HG02970 (cell line): ENCODE results near the gene TRPT1.

Source experiments
- ATAC-seq: cut with Tn5 transposase; IDR thresholded peaks from one replicate; pipeline ENCODE4 v1.9.1; 2021; ENCODE audit warnings: mild to moderate bottlenecking, moderate library complexity, moderate number of reproducible peaks; ENCODE audit not compliant: unreplicated experiment, low FRiP score

Gene TRPT1

GRCh38 chr11:64259533-64260067 lies 33.6 kb upstream of the TRPT1 start:
- no peak for ATAC-seq

DNA sequence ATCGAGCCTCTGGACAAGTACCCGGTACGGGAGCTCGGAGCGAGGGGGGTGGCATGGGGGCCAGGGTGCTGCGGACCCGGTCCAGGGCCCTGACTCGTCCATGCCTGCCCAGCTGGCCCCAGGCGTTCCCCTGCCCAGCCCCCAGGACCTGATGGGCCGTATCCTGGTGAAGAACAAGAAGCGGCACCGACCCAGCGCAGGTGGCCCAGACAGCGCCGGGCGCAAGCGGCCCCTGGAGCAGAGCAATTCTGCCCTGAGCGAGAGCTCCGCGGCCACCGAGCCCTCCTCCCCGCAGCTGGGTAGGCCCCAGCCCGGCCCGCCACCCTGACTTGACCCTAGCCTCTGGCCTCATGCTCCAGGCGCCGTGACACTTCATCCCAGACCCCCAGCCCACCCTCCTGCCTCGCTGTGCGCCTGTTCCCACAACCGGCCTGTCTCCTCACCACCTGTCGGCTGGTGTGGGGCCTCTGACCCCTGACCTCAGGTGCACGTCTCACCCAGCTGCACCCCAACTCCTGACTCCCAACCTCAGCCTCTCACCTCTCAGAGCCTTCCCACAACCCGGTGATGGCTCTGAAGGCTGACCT lies 33.1 kb upstream of the TRPT1 start:
- no peak for ATAC-seq

DNA sequence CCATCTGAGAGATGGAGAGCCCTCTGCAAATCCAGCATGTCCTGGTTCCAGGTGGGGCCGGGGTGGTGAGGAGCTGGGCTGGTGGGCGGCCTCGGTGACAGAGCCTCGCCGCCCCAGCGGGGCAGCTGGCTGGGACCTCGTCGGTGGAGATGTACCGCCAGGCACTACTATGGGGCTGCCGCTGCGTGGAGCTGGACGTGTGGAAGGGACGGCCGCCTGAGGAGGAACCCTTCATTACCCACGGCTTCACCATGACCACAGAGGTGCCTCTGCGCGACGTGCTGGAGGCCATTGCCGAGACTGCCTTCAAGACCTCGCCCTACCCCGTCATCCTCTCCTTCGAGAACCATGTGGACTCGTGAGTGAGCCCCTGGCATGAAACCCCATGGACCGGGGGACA lies 32.4 kb upstream of the TRPT1 start:
- no peak for ATAC-seq

- ATAC-seq = no peak
Observed at GRCh38 chr11:64256300-64256699, 30.3 kb upstream of the TRPT1 start.

GRCh38 chr11:64255135-64256128 lies 29.4 kb upstream of the TRPT1 start:
- ATAC-seq = no peak

- ATAC-seq = no peak
Observed at GRCh38 chr11:64254326-64254725, 28.3 kb upstream of the TRPT1 start.

- no peak for ATAC-seq
Observed at GRCh38 chr11:64253481-64253880, 27.5 kb upstream of the TRPT1 start.

GRCh38 chr11:64253043-64253442 lies 27.1 kb upstream of the TRPT1 start:
- ATAC-seq = no peak

DNA sequence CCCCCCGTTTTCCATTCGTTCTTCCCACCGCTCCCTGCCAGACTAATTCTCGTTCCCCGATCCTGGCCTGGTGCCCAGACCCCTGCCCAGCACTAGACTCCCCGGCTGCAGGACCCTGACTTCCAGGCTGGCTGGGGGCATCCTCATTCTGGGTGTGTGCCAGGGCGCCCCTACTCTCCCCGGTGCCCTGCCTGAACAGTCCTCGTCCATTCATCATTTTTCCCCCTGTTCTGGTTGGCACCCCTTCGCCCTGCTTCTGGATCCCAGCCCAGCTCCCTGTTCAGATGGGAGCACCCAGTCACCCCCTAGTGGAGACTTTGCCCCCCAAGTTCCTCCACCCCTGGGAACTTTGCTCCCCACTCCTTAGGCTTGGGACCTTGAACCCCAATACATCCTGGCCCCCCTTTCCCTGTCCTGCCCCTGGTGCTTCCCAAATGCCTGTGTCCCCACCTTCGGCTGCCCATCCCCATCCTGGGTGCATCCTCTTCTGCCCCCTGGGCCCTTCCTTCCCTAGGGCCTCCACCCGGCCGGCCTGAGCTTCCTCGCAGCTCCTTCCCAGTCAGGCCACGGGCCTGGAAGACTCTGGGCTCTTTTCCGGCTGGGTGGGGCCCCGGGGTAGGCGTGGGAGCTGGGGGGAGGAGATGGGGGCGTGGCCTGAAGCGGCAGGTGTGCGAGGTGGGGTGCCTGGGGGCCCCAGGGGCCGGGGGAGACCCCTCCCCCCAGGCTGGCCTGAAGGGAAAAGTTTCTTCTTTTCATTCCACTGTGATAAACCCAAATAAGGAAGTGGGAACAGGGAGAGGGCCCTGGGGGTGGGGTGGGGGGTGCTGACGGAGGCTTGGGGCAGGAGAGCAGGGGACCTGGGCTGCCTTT lies 26.3 kb upstream of the TRPT1 start:
- ATAC-seq = no peak

GRCh38 chr11:64251753-64252002 lies 25.7 kb upstream of the TRPT1 start:
- no peak for ATAC-seq

GRCh38 chr11:64251016-64251752 lies 25.2 kb upstream of the TRPT1 start, which contains the start of gene PLCB3:
Gene PLCB3 (plus strand): TSS chr11:64251530. CDS start chr11:64251650, 120 bp downstream.
- peak; percentile 32 for ATAC-seq

- ATAC-seq = no peak
Observed at GRCh38 chr11:64250415-64251015, 24.5 kb upstream of the TRPT1 start.

DNA sequence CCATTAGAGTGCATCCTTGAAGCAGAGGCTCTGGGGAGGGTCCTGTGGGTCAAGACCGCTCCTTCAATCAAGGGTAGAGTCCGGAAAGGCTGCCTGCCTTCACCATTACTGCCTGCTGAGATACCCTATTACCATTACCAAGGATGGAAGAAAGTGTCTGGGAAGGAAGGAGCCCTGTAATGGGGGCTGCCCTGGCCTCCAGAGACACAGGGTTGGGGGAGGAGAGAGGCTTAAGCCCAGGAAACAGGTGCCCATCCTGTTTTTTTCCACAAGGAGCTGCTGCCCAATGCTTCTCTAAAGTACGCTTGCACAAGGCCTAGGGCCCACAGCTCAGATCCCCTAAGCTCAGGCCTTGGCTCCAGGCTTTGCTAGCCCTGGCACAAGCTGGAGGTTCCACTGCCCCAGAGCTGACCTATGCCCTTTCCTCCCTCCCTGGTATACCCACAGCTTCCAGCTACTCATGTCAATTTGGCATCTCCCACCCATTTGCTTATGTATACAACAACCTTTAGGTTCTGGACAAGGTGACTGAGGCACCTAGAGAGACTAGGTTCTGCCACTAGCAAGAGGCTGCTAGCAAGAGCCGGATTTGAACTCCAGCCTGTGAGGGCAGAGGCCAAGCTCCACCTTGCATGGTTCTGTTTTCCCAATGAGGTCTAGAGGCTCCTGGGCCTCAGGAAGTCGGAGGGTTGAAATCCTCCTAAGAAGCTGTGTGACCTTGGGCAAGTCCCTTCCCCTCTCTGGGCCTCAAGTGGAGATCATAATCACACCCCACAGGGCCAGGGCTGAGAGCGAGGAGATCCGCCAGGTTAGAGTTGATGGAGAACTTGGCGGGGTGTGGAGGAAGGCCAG lies 23.8 kb upstream of the TRPT1 start:
- ATAC-seq = no peak

DNA sequence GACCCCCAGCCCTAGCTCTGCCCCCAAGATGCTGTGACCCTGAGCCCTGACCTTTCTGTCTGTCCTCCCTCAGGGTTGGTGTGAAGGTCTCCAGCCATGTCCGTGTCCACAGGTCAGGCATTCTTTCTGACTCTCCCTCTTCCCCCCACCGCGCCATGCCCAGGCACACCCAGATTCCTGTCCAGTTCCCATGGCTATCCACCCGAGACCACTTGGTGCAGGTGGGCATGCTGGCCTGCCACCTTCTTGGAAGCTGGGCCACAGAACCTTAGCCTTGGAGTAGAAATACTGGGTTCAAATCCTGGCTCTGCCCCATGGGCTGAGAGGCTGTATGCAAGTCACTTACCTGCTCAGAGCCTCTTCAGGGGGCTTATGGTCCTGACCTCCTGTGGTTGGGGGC lies 23.1 kb upstream of the TRPT1 start:
- ATAC-seq = no peak

DNA sequence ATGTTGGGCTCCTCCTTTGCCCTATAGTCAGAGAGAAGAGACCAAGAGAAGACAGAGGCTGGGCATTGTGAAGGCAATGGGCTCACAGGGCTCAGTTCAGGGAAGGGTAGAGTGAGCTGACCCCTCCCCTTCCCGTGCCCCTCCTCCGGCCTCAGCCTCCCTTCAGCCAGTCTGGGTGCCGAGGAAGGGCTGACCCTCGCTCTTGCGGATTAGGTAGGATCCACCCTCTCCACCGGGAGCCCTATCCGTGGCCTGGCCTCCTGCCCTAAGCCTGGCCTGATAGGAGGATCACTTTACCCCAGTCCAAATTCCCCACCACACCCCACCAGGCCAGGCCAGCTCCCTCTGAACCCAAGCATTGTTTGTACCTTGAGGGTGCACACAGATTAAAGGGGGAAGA lies 22.6 kb upstream of the TRPT1 start:
- no peak for ATAC-seq

- ATAC-seq = no peak
Observed at GRCh38 chr11:64247729-64248531, 21.9 kb upstream of the TRPT1 start.

DNA sequence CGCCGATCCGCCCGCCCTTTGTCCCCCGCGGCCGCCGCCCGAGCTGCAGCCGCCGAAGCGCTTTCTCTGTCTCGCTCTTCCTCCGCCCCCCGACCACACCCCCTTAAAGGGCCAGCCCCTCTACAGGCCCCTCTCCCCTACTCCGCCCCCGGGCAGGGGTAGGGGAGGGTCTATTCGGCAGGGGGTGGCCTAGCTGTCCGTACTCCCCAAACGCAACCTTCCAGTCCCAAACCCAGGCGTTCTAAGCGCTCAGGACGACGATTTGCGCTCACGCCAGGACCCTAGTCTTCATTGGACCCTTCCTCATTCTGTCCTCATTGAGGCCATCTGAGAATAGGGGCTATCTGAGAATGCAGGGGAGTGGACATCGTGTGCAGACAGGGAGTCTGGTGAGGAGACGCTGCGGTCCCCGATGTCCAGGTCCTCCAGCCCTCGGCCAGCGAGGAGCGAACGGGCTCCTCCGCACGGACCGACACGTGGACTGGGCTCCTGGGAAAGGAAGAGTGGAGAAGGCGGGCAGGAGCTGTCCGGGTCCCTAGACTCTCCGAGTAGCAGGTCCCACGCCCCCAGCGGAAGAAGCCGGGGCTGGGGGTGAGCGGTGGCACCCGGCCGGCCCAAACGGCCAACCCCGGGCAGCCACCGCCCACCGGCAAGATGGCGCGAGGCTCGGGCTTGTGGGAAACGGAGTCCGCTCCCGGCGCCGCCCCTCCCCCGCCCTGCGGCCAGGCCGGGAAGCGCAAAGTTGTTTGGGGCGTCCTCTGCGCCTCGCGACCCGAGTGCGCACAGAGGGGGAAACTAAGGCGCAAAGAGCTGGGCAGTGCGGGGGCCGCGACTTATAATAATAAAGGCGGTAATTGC lies 21.1 kb upstream of the TRPT1 start, which contains the start of gene PPP1R14B:
Gene PPP1R14B (minus strand): TSS at position 73 of the 858 bp plus-strand sequence. CDS start 270 bp downstream, outside the sequence.
- ATAC-seq = no peak
